HepG2 (cell line): Measurements from ENCODE around the gene CTSD. TPM values are rescaled to one million over a fixed set of nuclear protein-coding genes. Genes with fewer than 3 reads are reported as not detected.

ENCODE experiments used
- CREB1 ChIP-seq, 2 experiments: fragments of 450-650 bp in 1 of 2; IDR thresholded peaks; 2 replicates each; pipeline ENCODE4 v1.6.1; 2016 to 2017; ENCODE audit warnings: control low read depth in 1 of 2, mild to moderate bottlenecking in 1 of 2, missing compliant biosample characterization in 1 of 2, missing genetic modification characterization in 1 of 2
- CREM ChIP-seq, 2 experiments: sonication (generic) in 1 of 2; formaldehyde crosslinking in 1 of 2; IDR thresholded peaks; 2 replicates each; pipeline versions ENCODE4 v1.4.0 to v1.6.1; 2016 to 2020; ENCODE audit warnings: antibody characterized with exemption in 1 of 2, mild to moderate bottlenecking in 1 of 2, missing genetic modification reagents in 1 of 2
- ELF4 ChIP-seq: sonication (generic); formaldehyde crosslinking; IDR thresholded peaks from 2 replicates; pipeline ENCODE4 v1.5.0; 2020; ENCODE audit warnings: missing genetic modification reagents, mild to moderate bottlenecking, moderate library complexity, borderline replicate concordance
- GATAD1 ChIP-seq: IDR thresholded peaks from 2 replicates; pipeline ENCODE4 v1.6.1; 2016; ENCODE audit warnings: missing genetic modification reagents, missing compliant biosample characterization
- KDM1A ChIP-seq: IDR thresholded peaks from 2 replicates; pipeline ENCODE4 v1.6.1; 2016; ENCODE audit warnings: missing compliant biosample characterization
- LCORL ChIP-seq, 2 experiments: fragments of 450-650 bp in 1 of 2; sonication (generic) in 1 of 2; formaldehyde crosslinking in 1 of 2; IDR thresholded peaks; 2 replicates each; pipeline versions ENCODE4 v1.5.0 to v1.6.1; 2017 to 2020; ENCODE audit warnings: antibody characterized with exemption in 1 of 2, missing genetic modification reagents in 1 of 2
- NONO ChIP-seq, 2 experiments: fragments of 450-650 bp in 1 of 2; sonication (generic) in 1 of 2; formaldehyde crosslinking in 1 of 2; IDR thresholded peaks in 1 of 2; conservative IDR thresholded peaks in 1 of 2; 2 replicates each; pipeline versions ENCODE4 v1.6.1 to v1.8.0; 2017 to 2022; ENCODE audit warnings: mild to moderate bottlenecking in 1 of 2, missing genetic modification reagents in 1 of 2, moderate library complexity in 1 of 2
- PITX1 ChIP-seq: sonication (generic); formaldehyde crosslinking; IDR thresholded peaks from 2 replicates; pipeline ENCODE4 v1.5.1; 2020; ENCODE audit warnings: mild to moderate bottlenecking, missing genetic modification reagents
- RBFOX2 ChIP-seq: fragments of 200-400 bp; formaldehyde crosslinking; IDR thresholded peaks from 2 replicates; pipeline ENCODE4 v1.6.1; 2017; ENCODE audit warnings: low read depth, mild to moderate bottlenecking, low read length
- WIZ ChIP-seq: sonication (generic); formaldehyde crosslinking; IDR thresholded peaks from 2 replicates; pipeline ENCODE4 v1.5.1; 2020; ENCODE audit warnings: mild to moderate bottlenecking, missing genetic modification reagents
- ZFP1 ChIP-seq: IDR thresholded peaks from 2 replicates; pipeline ENCODE4 v1.6.1; 2016
- ZKSCAN1 ChIP-seq: fragments of 150-350 bp; IDR thresholded peaks from 2 replicates; pipeline ENCODE4 v1.6.1; 2014; ENCODE audit warnings: low read length
- ZNF264 ChIP-seq: sonication (generic); formaldehyde crosslinking; IDR thresholded peaks from 2 replicates; pipeline ENCODE4 v1.4.0; 2020; ENCODE audit warnings: missing genetic modification reagents
- ZNF460 ChIP-seq: sonication (generic); formaldehyde crosslinking; IDR thresholded peaks from 2 replicates; pipeline ENCODE4 v1.5.1; 2020; ENCODE audit warnings: missing genetic modification reagents, mild to moderate bottlenecking, borderline replicate concordance
- ZNF501 ChIP-seq: sonication (generic); formaldehyde crosslinking; IDR thresholded peaks from 2 replicates; pipeline ENCODE4 v1.5.1; 2020; ENCODE audit warnings: mild to moderate bottlenecking, moderate library complexity, missing genetic modification reagents
- ZNF547 ChIP-seq: sonication (generic); formaldehyde crosslinking; IDR thresholded peaks from 2 replicates; pipeline ENCODE4 v1.5.1; 2020; ENCODE audit warnings: mild to moderate bottlenecking, missing genetic modification reagents
- ZNF562 ChIP-seq: sonication (generic); formaldehyde crosslinking; IDR thresholded peaks from 2 replicates; pipeline ENCODE4 v1.8.0; 2022; ENCODE audit warnings: missing genetic modification reagents, borderline replicate concordance
- ZNF678 ChIP-seq: sonication (generic); formaldehyde crosslinking; IDR thresholded peaks from 2 replicates; pipeline ENCODE4 v1.4.0; 2020; ENCODE audit warnings: mild to moderate bottlenecking, missing genetic modification reagents
- ZZZ3 ChIP-seq: sonication (generic); formaldehyde crosslinking; IDR thresholded peaks from 2 replicates; pipeline ENCODE4 v1.4.0; 2020; ENCODE audit warnings: missing genetic modification reagents, mild to moderate bottlenecking, borderline replicate concordance
- polyA plus RNA-seq, 8 experiments: library from polyadenylated mRNA; depleted of rRNA in 3 of 8; stranded (reverse) in 7 of 8; unstranded in 1 of 8; fragments of >200 nt; fragmentation: Illumina TruSeq in 4 of 8; extraction: Trizol in 4 of 8; gene quantifications; 2 replicates each; pipeline versions ENCODE4 v1.2.1 to v1.2.3, GENCODE V29; 2011 to 2016; ENCODE audit warnings: low read depth in 4 of 8, missing spikeins in 1 of 8, mixed read lengths in 1 of 8; ENCODE audit not compliant: insufficient read depth in 1 of 8
- total RNA-seq, 5 experiments: library from RNA; depleted of rRNA; stranded (reverse); fragments of >200 nt; fragmentation: Illumina TruSeq; extraction: Trizol; gene quantifications; 2 replicates each; pipeline ENCODE4 v1.2.3, GENCODE V29; 2016; ENCODE audit warnings: low read depth in 1 of 5
- TF ChIP-seq, protein P1 (sequence below): sonication (generic); formaldehyde crosslinking; IDR thresholded peaks from 2 replicates; pipeline ENCODE4 v1.8.0; 2022; ENCODE audit warnings: missing genetic modification reagents, mild to moderate bottlenecking, borderline replicate concordance
- TF ChIP-seq, protein P2 (sequence below): sonication (generic); formaldehyde crosslinking; IDR thresholded peaks from 2 replicates; pipeline ENCODE4 v1.4.0; 2020; ENCODE audit warnings: missing genetic modification reagents; ENCODE audit errors: not compliant biosample characterization
- TF ChIP-seq, protein P3 (sequence below): sonication (generic); formaldehyde crosslinking; IDR thresholded peaks from 2 replicates; pipeline ENCODE4 v1.9.0; 2021; ENCODE audit warnings: missing genetic modification reagents, mild to moderate bottlenecking, borderline replicate concordance
- TF ChIP-seq, protein P4 (sequence below): sonication (generic); formaldehyde crosslinking; IDR thresholded peaks from 2 replicates; pipeline ENCODE4 v1.5.0; 2020; ENCODE audit warnings: mild to moderate bottlenecking, missing genetic modification reagents

Gene CTSD
- total and polyA plus RNA-seq, 2 of the 13 experiments (the other 11 are each of a cell fraction or from before 2014, with no cell fraction given), result 143 to 230 TPM

DNA sequence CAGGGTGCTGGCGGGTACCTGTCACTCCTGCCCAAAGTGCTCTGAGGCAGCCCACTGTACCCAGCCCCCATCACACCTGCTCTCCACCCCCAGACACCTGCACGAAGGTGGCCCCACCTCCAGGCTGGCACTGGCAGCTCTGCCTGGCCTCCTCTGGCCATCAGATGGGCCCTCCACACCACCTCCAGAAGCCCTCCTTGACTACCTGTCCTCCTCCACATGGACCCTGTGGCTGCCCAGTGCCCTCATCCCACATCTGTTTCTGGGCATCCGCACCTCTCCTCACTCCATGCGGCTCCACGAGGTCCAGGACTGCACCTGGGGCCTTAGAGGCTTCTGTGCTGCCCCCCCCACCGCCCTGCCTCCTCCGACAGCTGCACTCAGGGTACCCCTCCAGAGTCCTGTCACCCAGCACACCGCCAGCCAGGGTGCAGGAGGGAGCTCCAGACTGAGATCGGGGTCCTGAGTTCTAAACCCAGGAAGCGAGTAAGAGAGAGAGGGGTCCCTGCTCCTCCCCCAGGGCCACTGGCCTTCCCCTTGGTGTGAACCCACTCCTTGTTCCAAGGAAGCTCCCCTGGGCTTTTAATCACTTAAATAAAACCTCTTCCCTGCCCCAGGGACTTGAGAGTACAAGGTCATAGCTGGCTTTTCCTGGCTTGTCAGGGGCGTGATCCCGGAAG, 1.7 kb downstream of the CTSD start (continued):
- TF ChIP-seq, protein P1, sequence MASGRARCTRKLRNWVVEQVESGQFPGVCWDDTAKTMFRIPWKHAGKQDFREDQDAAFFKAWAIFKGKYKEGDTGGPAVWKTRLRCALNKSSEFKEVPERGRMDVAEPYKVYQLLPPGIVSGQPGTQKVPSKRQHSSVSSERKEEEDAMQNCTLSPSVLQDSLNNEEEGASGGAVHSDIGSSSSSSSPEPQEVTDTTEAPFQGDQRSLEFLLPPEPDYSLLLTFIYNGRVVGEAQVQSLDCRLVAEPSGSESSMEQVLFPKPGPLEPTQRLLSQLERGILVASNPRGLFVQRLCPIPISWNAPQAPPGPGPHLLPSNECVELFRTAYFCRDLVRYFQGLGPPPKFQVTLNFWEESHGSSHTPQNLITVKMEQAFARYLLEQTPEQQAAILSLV, result no peak
- TF ChIP-seq ZFP1 (CRISPR knock-in tag), result no peak
- no peak for TF ChIP-seq NONO (IDR thresholded peaks at IDR 0.05)
- TF ChIP-seq NONO (CRISPR knock-in tag; conservative IDR thresholded peaks at IDR 0.05), result peak; percentile 44; the same call in 1 of the 2 replicates
- no peak for TF ChIP-seq ZZZ3 (CRISPR knock-in tag)
- TF ChIP-seq ZNF562 (CRISPR knock-in tag), result no peak
- TF ChIP-seq RBFOX2, result no peak
- TF ChIP-seq, protein P2, sequence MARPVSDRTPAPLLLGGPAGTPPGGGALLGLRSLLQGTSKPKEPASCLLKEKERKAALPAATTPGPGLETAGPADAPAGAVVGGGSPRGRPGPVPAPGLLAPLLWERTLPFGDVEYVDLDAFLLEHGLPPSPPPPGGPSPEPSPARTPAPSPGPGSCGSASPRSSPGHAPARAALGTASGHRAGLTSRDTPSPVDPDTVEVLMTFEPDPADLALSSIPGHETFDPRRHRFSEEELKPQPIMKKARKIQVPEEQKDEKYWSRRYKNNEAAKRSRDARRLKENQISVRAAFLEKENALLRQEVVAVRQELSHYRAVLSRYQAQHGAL (CRISPR knock-in tag), result no peak
- TF ChIP-seq, protein P3, sequence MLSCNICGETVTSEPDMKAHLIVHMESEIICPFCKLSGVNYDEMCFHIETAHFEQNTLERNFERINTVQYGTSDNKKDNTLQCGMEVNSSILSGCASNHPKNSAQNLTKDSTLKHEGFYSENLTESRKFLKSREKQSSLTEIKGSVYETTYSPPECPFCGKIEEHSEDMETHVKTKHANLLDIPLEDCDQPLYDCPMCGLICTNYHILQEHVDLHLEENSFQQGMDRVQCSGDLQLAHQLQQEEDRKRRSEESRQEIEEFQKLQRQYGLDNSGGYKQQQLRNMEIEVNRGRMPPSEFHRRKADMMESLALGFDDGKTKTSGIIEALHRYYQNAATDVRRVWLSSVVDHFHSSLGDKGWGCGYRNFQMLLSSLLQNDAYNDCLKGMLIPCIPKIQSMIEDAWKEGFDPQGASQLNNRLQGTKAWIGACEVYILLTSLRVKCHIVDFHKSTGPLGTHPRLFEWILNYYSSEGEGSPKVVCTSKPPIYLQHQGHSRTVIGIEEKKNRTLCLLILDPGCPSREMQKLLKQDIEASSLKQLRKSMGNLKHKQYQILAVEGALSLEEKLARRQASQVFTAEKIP (CRISPR knock-in tag), result no peak
- no peak for TF ChIP-seq GATAD1 (CRISPR knock-in tag)
- TF ChIP-seq LCORL (IDR thresholded peaks at IDR 0.05), result no peak
- TF ChIP-seq LCORL (CRISPR knock-in tag; IDR thresholded peaks at IDR 0.05), result 0 out of 2 replicates have a peak, but pooled peaks have one; percentile 20
- no peak for TF ChIP-seq ZNF678 (CRISPR knock-in tag)
- TF ChIP-seq, protein P4, sequence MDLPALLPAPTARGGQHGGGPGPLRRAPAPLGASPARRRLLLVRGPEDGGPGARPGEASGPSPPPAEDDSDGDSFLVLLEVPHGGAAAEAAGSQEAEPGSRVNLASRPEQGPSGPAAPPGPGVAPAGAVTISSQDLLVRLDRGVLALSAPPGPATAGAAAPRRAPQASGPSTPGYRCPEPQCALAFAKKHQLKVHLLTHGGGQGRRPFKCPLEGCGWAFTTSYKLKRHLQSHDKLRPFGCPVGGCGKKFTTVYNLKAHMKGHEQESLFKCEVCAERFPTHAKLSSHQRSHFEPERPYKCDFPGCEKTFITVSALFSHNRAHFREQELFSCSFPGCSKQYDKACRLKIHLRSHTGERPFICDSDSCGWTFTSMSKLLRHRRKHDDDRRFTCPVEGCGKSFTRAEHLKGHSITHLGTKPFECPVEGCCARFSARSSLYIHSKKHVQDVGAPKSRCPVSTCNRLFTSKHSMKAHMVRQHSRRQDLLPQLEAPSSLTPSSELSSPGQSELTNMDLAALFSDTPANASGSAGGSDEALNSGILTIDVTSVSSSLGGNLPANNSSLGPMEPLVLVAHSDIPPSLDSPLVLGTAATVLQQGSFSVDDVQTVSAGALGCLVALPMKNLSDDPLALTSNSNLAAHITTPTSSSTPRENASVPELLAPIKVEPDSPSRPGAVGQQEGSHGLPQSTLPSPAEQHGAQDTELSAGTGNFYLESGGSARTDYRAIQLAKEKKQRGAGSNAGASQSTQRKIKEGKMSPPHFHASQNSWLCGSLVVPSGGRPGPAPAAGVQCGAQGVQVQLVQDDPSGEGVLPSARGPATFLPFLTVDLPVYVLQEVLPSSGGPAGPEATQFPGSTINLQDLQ (CRISPR knock-in tag), result no peak
- peak; percentile 7; the same call in 1 of the 2 replicates for TF ChIP-seq ELF4
- TF ChIP-seq ZNF264 (CRISPR knock-in tag), result 0 out of 2 replicates have a peak, but pooled peaks have one; percentile 10
- TF ChIP-seq PITX1 (CRISPR knock-in tag), result peak; percentile 63; the same call in 1 of the 2 replicates
- 0 out of 2 replicates have a peak, but pooled peaks have one; percentile 23 for TF ChIP-seq CREM (IDR thresholded peaks at IDR 0.05)
- TF ChIP-seq CREM (CRISPR knock-in tag; IDR thresholded peaks at IDR 0.05), result no peak
- no peak for TF ChIP-seq ZKSCAN1
- TF ChIP-seq WIZ, result no peak
- no peak for TF ChIP-seq CREB1 (IDR thresholded peaks at IDR 0.05)
- TF ChIP-seq CREB1 (CRISPR knock-in tag; IDR thresholded peaks at IDR 0.05), result peak; percentile 31; the same call in 1 of the 2 replicates
- TF ChIP-seq KDM1A (CRISPR knock-in tag), result no peak
- no peak for TF ChIP-seq ZNF547
- 0 out of 2 replicates have a peak, but pooled peaks have one; percentile 18 for TF ChIP-seq ZNF501 (CRISPR knock-in tag)
- TF ChIP-seq ZNF460 (CRISPR knock-in tag), result no peak
